Measurements from ENCODE around the gene STX11.

STX11 gene

GRCh38 chr6:144215932-144216667 is 65.8 kb downstream of the STX11 start:
- DNase-seq (ENCODE audit: low read depth): peak; percentile 86

- no peak for DNase-seq (ENCODE audit: low read depth)
Measured at GRCh38 chr6:144216668-144217218, 66.4 kb downstream of the STX11 start.

GRCh38 chr6:144217264-144217663 is 66.9 kb downstream of the STX11 start:
- DNase-seq (ENCODE audit: low read depth): no peak

GRCh38 chr6:144217797-144218196 is 67.5 kb downstream of the STX11 start:
- DNase-seq (ENCODE audit: low read depth): no peak

GRCh38 chr6:144219056-144219685 is 68.9 kb downstream of the STX11 start:
- no peak for DNase-seq (ENCODE audit: low read depth)

- no peak for DNase-seq (ENCODE audit: low read depth)
Measured at GRCh38 chr6:144220031-144220790, 69.9 kb downstream of the STX11 start.

GRCh38 chr6:144223686-144224085 is 73.4 kb downstream of the STX11 start:
- DNase-seq (ENCODE audit: low read depth): no peak

- DNase-seq (ENCODE audit: low read depth): no peak
Measured at GRCh38 chr6:144231721-144232120, 81.4 kb downstream of the STX11 start.

- no peak for DNase-seq (ENCODE audit: low read depth)
Measured at GRCh38 chr6:144232176-144232831, 82.0 kb downstream of the STX11 start.

- DNase-seq (ENCODE audit: low read depth): no peak
Measured at GRCh38 chr6:144232832-144233230, 82.5 kb downstream of the STX11 start.

- no peak for DNase-seq (ENCODE audit: low read depth)
Measured at GRCh38 chr6:144234399-144234798, 84.1 kb downstream of the STX11 start.

- no peak for DNase-seq (ENCODE audit: low read depth)
Measured at GRCh38 chr6:144234935-144235334, 84.6 kb downstream of the STX11 start.
